Neuronal stem cell (in vitro differentiated cells): Measurements from ENCODE around the gene PATE4.

ENCODE experiments used
- DNase-seq: peaks from one replicate; pipeline ENCODE4 v3.0.0-alpha.2; 2013; ENCODE audit warnings: low spot score
- H2AFZ ChIP-seq: one replicate; pipeline ENCODE4 v1.6.1; 2013; ENCODE audit warnings: mild to moderate bottlenecking, low read length, inconsistent platforms
- H2AK5ac ChIP-seq: 2 replicates; pipeline ENCODE4 v1.6.1; 2013; ENCODE audit warnings: low read depth, mild to moderate bottlenecking, inconsistent platforms, low read length, moderate library complexity, mixed read lengths
- H2BK120ac ChIP-seq: 2 replicates; pipeline ENCODE4 v1.6.1; 2013; ENCODE audit warnings: low read depth, mild to moderate bottlenecking, inconsistent platforms, low read length, moderate library complexity, mixed read lengths
- H2BK12ac ChIP-seq: one replicate; pipeline ENCODE4 v1.6.1; 2013; ENCODE audit warnings: low read length, inconsistent platforms
- H2BK15ac ChIP-seq: 2 replicates; pipeline ENCODE4 v1.6.1; 2013; ENCODE audit warnings: mild to moderate bottlenecking, low read length, inconsistent platforms, mixed read lengths
- H2BK5ac ChIP-seq: one replicate; pipeline ENCODE4 v1.6.1; 2013; ENCODE audit warnings: inconsistent platforms, mild to moderate bottlenecking, low read length, moderate library complexity
- H3K14ac ChIP-seq: one replicate; pipeline ENCODE4 v1.6.1; 2013; ENCODE audit warnings: low read length, inconsistent platforms
- H3K18ac ChIP-seq: 2 replicates; pipeline ENCODE4 v1.6.1; 2013; ENCODE audit warnings: low read length, inconsistent platforms
- H3K23ac ChIP-seq: 2 replicates; pipeline ENCODE4 v1.6.1; 2013; ENCODE audit warnings: low read depth, mild to moderate bottlenecking, mixed read lengths, low read length, inconsistent platforms; ENCODE audit not compliant: poor library complexity
- H3K27ac ChIP-seq: replicated peaks from 3 replicates; pipeline ENCODE4 v1.5.1; 2013; ENCODE audit warnings: low read length, inconsistent platforms
- H3K27me3 ChIP-seq, 3 experiments: 2 replicates each; pipeline ENCODE4 v1.6.1; 2013; ENCODE audit warnings: low read length in 3 of 3, mild to moderate bottlenecking in 2 of 3, inconsistent platforms in 1 of 3, low read depth in 1 of 3, mixed read lengths in 1 of 3, moderate library complexity in 1 of 3; ENCODE audit not compliant: control insufficient read depth in 3 of 3, insufficient read depth in 3 of 3
- H3K36me3 ChIP-seq, 2 donors: replicated peaks in 1 of 2; 2 replicates each; pipeline ENCODE4 v1.6.1; 2013; ENCODE audit warnings: low read length in 2 of 2; ENCODE audit not compliant: control insufficient read depth in 2 of 2, insufficient read depth in 2 of 2
- H3K4ac ChIP-seq: 2 replicates; pipeline ENCODE4 v1.6.1; 2013; ENCODE audit warnings: inconsistent platforms, mild to moderate bottlenecking, low read length, moderate library complexity
- H3K4me1 ChIP-seq, 2 donors: 1 replicate in 1 of 2; 2 replicates in 1 of 2; pipeline ENCODE4 v1.6.1; 2013; ENCODE audit warnings: low read length in 2 of 2, low read depth in 1 of 2; ENCODE audit not compliant: control insufficient read depth in 2 of 2, insufficient read depth in 1 of 2
- H3K4me2 ChIP-seq: one replicate; pipeline ENCODE4 v1.6.1; 2013; ENCODE audit warnings: mild to moderate bottlenecking, low read length, inconsistent platforms; ENCODE audit not compliant: insufficient read depth, poor library complexity, severe bottlenecking
- H3K4me3 ChIP-seq, 2 donors: 2 replicates each; pipeline ENCODE4 v1.5.1; 2013; ENCODE audit warnings: low read length in 2 of 2, mild to moderate bottlenecking in 2 of 2, inconsistent platforms in 1 of 2, moderate library complexity in 1 of 2
- H3K79me1 ChIP-seq: one replicate; pipeline ENCODE4 v1.6.1; 2013; ENCODE audit warnings: low read depth, mild to moderate bottlenecking, inconsistent platforms, low read length, moderate library complexity
- H3K9ac ChIP-seq: one replicate; pipeline ENCODE4 v1.6.1; 2013; ENCODE audit warnings: mild to moderate bottlenecking, low read depth, low read length, inconsistent platforms; ENCODE audit not compliant: poor library complexity
- H3K9me3 ChIP-seq, 2 donors: replicated peaks in 1 of 2; 2 replicates each; pipeline versions ENCODE3 to v1.6.1; 2013; ENCODE audit warnings: low read length in 2 of 2, mild to moderate bottlenecking in 2 of 2, inconsistent platforms in 1 of 2, low read depth in 1 of 2, mixed read lengths in 1 of 2, moderate library complexity in 1 of 2; ENCODE audit not compliant: control insufficient read depth in 2 of 2, insufficient read depth in 1 of 2
- H4K8ac ChIP-seq: one replicate; pipeline ENCODE4 v1.6.1; 2013; ENCODE audit warnings: low read depth, mild to moderate bottlenecking, inconsistent platforms, low read length, moderate library complexity
- H4K91ac ChIP-seq: one replicate; pipeline ENCODE4 v1.6.1; 2013; ENCODE audit warnings: low read length, low read depth, mild to moderate bottlenecking, inconsistent platforms; ENCODE audit not compliant: poor library complexity
- WGBS, 2 donors: extraction: QIAGEN DNeasy Blood & Tissue Kit; methylation state at CpG; one replicate each; pipeline ENCODE4 v1.1.7; 2013; ENCODE audit warnings: missing lambda C conversion rate in 2 of 2, mixed read lengths in 1 of 2; ENCODE audit not compliant: insufficient read length in 2 of 2, insufficient replicate concordance in 1 of 2; ENCODE audit errors: extremely low coverage in 2 of 2; 5-methylcytosine and 5-hydroxymethylcytosine counted together

PATE4 gene

GRCh38 chr11:125872138-125872491 is 39.0 kb downstream of the PATE4 start:
- H3K14ac ChIP-seq: no peak overlapping the region
- H2BK5ac ChIP-seq: no peak overlapping the region
- no peak overlapping the region for H3K4ac ChIP-seq
- peaks cover 0 to 4% of the 10 kb centered on the region in 2 donors for H3K4me1 ChIP-seq
- no peak overlapping the region for H2AK5ac ChIP-seq
- no peak overlapping the region for H3K23ac ChIP-seq
- H3K27ac ChIP-seq: no peak overlapping the region
- peaks cover 1 to 6% of the 10 kb centered on the region in 2 donors for H3K9me3 ChIP-seq
- no peak overlapping the region for H2AFZ ChIP-seq
- H3K79me1 ChIP-seq: no peaks in the 10 kb centered on the region
- H2BK12ac ChIP-seq: no peak overlapping the region
- no peak for DNase-seq
- H4K91ac ChIP-seq: no peak overlapping the region
- H4K8ac ChIP-seq: no peak overlapping the region
- H3K27me3 ChIP-seq: no peaks in the 10 kb centered on the region
- H3K36me3 ChIP-seq: no peaks in the 10 kb centered on the region
- H2BK15ac ChIP-seq: no peak overlapping the region
- H3K4me2 ChIP-seq: no peak overlapping the region
- H2BK120ac ChIP-seq: no peak overlapping the region
- no peak overlapping the region for H3K9ac ChIP-seq
- no peak overlapping the region for H3K4me3 ChIP-seq
- no peak overlapping the region for H3K18ac ChIP-seq

GRCh38 chr11:125873881-125874555 is 40.9 kb downstream of the PATE4 start:
- no CpG with 5 or more reads among the region's 20 CpGs for WGBS, 2 donors
- peaks cover 1 to 6% of the 10 kb centered on the region in 2 donors for H3K9me3 ChIP-seq

GRCh38 chr11:125874556-125875124 is 41.5 kb downstream of the PATE4 start:
- Histone ChIP-seq H3K4me3 (no peak overlapping the region), H3K4me1 (no peaks in the 10 kb centered on the region), H3K9me3 (peaks cover 1 to 6% of the 10 kb centered on the region in 2 donors)

More at GRCh38 chr11:125873881-125874555, 40.9 kb downstream of the PATE4 start:
- no peak overlapping the region for H3K4me3 ChIP-seq
- H3K9ac ChIP-seq: no peak overlapping the region
- H3K27ac ChIP-seq: no peak overlapping the region
- no peak overlapping the region for H2BK15ac ChIP-seq
- DNase-seq: no peak
- H2BK12ac ChIP-seq: no peak overlapping the region
- no peak overlapping the region for H4K91ac ChIP-seq
- no peak overlapping the region for H4K8ac ChIP-seq
- no peak overlapping the region for H2BK120ac ChIP-seq
- H3K4ac ChIP-seq: no peak overlapping the region
- H2BK5ac ChIP-seq: no peak overlapping the region
- no peak overlapping the region for H3K4me2 ChIP-seq
- no peaks in the 10 kb centered on the region for H3K4me1 ChIP-seq
- H2AK5ac ChIP-seq: no peak overlapping the region
- no peaks in the 10 kb centered on the region for H3K36me3 ChIP-seq
- no peaks in the 10 kb centered on the region for H3K27me3 ChIP-seq
- no peak overlapping the region for H3K18ac ChIP-seq
- no peaks in the 10 kb centered on the region for H3K79me1 ChIP-seq
- no peak overlapping the region for H2AFZ ChIP-seq
- H3K14ac ChIP-seq: no peak overlapping the region
- no peak overlapping the region for H3K23ac ChIP-seq

GRCh38 chr11:125881291-125881690 is 48.2 kb downstream of the PATE4 start:
- H3K18ac ChIP-seq: no peak overlapping the region

More at GRCh38 chr11:125874556-125875124, 41.5 kb downstream of the PATE4 start:
- DNase-seq: peak; percentile 72
- no peak overlapping the region for H3K14ac ChIP-seq
- H2AFZ ChIP-seq: peak overlapping the region; percentile 54
- no peak overlapping the region for H2AK5ac ChIP-seq
- no peak overlapping the region for H3K23ac ChIP-seq
- H2BK120ac ChIP-seq: no peak overlapping the region
- no peak overlapping the region for H3K9ac ChIP-seq
- H2BK5ac ChIP-seq: no peak overlapping the region
- no peak overlapping the region for H4K91ac ChIP-seq
- no peak overlapping the region for H3K27ac ChIP-seq
- no peak overlapping the region for H3K4me2 ChIP-seq
- no CpG with 5 or more reads among the region's 8 CpGs for WGBS, 2 donors
- H3K4ac ChIP-seq: no peak overlapping the region
- no peaks in the 10 kb centered on the region for H3K27me3 ChIP-seq
- no peak overlapping the region for H3K18ac ChIP-seq
- H3K79me1 ChIP-seq: no peaks in the 10 kb centered on the region
- no peak overlapping the region for H4K8ac ChIP-seq
- no peaks in the 10 kb centered on the region for H3K36me3 ChIP-seq
- H2BK12ac ChIP-seq: no peak overlapping the region
- no peak overlapping the region for H2BK15ac ChIP-seq

More at GRCh38 chr11:125881291-125881690, 48.2 kb downstream of the PATE4 start:
- no CpG with 5 or more reads among the region's 1 CpG for WGBS, 2 donors
- no peak for DNase-seq
- Histone ChIP-seq H3K14ac (no peak overlapping the region), H2BK120ac (no peak overlapping the region), H3K4me3 (no peak overlapping the region), H2BK5ac (no peak overlapping the region), H3K4me1 (no peaks in the 10 kb centered on the region), H3K4me2 (no peak overlapping the region), H3K4ac (no peak overlapping the region), H4K91ac (no peak overlapping the region), H3K9me3 (peaks cover 0 to 2% of the 10 kb centered on the region in 2 donors), H3K27ac (no peak overlapping the region), H2BK15ac (no peak overlapping the region), H4K8ac (no peak overlapping the region), H3K27me3 (peaks cover 0 to 10% (median 0%) of the 10 kb centered on the region in 3 experiments), H3K23ac (no peak overlapping the region), H2AK5ac (no peak overlapping the region), H2AFZ (no peak overlapping the region), H3K36me3 (no peaks in the 10 kb centered on the region), H3K9ac (no peak overlapping the region), H3K79me1 (no peaks in the 10 kb centered on the region), H2BK12ac (no peak overlapping the region)
